ENCODE data around the gene CELSR1. TPM values are rescaled to one million over a fixed set of nuclear protein-coding genes. Genes with fewer than 3 reads are reported as not detected.

Gene CELSR1
- total and polyA plus RNA-seq, 12 donors: 0.11 to 4.3 (median 1.9) TPM

DNA sequence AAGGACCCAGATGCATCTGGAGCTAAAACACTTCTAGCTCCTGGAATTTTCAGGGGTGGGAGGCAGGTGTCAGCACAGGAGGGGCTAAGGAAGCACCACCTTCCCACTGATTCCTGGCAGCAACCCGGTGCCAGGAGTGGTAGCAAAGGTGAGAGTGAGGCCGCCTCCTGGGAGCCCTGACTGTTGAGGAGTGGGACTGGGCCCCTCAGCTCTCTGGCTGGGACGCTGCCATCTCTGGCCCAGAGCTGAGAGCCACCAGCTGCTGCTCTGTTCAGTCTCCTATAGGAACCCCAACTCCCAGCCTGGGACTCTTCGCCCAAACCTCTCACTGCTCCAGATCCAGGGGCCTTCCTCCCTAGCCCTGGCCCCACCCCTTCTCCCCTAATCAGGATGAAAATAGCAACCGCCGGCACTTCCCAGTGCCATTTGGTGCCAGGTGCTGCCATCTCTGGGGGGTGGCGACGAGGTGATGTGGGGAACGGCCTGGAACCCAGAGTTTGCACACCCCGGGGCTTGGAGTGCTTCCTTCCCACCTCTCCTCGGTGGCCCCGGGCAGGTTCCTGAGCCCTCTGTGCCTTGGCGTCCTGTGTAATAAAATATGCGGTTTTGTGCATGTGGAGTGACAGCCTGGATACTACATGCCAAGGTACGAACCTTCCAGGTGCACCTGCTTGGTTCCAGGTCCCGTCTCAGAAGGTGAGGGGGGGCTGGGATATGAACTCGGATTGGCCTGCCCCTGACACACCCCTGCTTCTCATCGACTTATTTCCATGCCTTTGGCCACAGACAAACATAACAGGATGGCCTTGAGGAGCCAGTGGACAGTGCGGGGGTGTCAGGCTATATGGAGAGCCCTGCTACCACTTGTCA is 35.7 kb upstream of the CELSR1 start:
- Histone ChIP-seq H3K36me3 (replicated peaks in 1 of 2) (no peaks in the 10 kb centered on the region), H3K27me3 (no peaks in the 10 kb centered on the region), H3K27ac (no peak overlapping the region), H3K4me1 (replicated peaks in 1 of 2) (peaks cover 14 to 22% of the 10 kb centered on the region in 2 donors), H3K9me3 (replicated peaks in 1 of 3) (no peaks in the 10 kb centered on the region), H3K4me3 (no peak overlapping the region)
- peak in 2 of 7 donors; percentile 6 to 14 for DNase-seq
- TF ChIP-seq, protein P1, sequence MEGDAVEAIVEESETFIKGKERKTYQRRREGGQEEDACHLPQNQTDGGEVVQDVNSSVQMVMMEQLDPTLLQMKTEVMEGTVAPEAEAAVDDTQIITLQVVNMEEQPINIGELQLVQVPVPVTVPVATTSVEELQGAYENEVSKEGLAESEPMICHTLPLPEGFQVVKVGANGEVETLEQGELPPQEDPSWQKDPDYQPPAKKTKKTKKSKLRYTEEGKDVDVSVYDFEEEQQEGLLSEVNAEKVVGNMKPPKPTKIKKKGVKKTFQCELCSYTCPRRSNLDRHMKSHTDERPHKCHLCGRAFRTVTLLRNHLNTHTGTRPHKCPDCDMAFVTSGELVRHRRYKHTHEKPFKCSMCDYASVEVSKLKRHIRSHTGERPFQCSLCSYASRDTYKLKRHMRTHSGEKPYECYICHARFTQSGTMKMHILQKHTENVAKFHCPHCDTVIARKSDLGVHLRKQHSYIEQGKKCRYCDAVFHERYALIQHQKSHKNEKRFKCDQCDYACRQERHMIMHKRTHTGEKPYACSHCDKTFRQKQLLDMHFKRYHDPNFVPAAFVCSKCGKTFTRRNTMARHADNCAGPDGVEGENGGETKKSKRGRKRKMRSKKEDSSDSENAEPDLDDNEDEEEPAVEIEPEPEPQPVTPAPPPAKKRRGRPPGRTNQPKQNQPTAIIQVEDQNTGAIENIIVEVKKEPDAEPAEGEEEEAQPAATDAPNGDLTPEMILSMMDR (IDR thresholded peaks at IDR 0.05): no peak
- TF ChIP-seq POLR2A (IDR thresholded peaks at IDR 0.05): no peak
- WGBS, 4 donors: 79 to 89% (median 83%) methylated on average over 16 to 19 of the region's 19 CpGs
- intact Hi-C loops (cut with DNase I): loop anchor here (10.0 kb wide), 2 partner anchors 82 to 162 kb away; partner anchors contain the start of gene CERK (in 1 of the 2)

DNA sequence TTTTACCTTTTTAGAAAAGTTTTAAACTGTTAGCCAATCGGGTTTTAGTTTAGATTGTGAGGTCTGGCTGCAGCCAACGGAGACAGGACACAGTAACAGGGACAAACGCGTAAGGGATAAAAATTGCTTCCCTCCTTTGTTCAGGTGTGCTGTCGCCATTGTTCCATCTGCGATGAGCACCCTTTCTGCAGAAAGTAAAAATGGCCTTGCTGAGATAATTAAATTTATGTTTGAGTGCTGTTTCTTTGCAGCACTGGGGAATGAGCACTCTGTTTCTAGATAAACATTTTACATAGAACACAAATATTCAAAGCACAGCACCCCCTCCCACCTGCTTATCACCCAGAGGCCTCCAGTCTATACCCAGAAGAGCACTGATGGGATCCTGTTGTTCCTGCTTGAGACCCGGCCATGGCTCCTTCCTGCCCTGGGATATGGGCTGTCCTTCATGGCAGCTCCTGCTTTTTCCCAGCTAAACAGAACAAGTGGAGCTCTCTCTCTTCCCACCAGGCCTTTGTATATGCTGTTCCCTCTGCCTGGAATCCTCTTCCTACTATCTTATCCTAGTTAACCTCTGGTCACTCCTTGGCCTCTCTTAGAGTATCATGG is 34.3 kb upstream of the CELSR1 start:
- Histone ChIP-seq H3K9me3 (replicated peaks in 1 of 3) (no peaks in the 10 kb centered on the region), H3K4me3 (no peak overlapping the region), H3K27ac (no peak overlapping the region), H3K4me1 (replicated peaks in 1 of 2) (peaks cover 8 to 16% of the 10 kb centered on the region in 2 donors), H3K27me3 (no peaks in the 10 kb centered on the region), H3K36me3 (replicated peaks in 1 of 2) (no peaks in the 10 kb centered on the region)
- TF ChIP-seq, protein P1 (IDR thresholded peaks at IDR 0.05): no peak
- TF ChIP-seq POLR2A (IDR thresholded peaks at IDR 0.05): no peak
- WGBS, 4 donors: 70 to 84% (median 82%) methylated on average over 7 of the region's 7 CpGs
- intact Hi-C loops (cut with DNase I): loop anchor here (10.0 kb wide), 2 partner anchors 83 to 163 kb away; partner anchors contain the start of gene CERK (in 1 of the 2)
- peak in 1 of 7 donors; percentile 4 for DNase-seq

DNA sequence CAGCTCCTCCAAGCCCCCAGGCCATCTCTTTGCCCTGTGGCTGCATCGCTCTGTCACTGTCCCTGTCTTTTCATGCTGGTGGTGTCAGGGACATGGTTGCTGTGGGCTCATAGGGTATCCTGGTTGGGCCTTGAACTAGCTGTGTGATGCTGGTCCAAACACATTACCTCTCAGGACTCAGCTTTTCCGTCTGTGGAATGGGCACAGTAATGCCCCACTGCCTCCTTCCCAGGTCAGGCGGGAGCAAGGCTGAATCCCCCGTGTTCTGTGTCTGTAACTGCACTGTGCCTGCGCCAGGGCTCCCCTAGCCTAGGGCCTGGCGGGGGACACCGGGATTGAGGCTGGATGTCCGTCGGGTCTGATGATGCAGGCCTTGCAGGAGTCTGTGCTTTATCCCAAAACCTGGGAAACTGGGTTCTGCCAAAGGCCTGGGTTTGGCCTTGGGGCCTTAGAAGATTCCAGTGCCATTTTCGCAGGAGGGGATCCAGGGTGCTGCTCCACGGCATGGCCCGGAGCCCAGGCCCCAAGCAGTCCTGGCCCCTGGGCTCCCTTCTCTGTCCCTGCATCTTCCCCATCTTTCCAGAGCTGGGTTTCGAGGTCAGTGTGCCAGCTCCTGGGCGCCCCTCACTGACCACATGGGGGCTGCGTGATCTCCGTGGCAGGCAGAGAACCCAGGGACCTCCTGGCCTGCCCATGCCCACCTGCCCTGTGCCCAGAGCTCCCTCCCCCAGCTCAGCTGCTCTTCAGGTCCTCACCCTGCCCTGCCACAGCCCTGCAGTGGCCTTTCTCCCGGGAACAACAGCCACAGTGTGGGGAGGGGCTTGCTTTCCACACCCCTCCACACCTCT is 32.7 kb upstream of the CELSR1 start:
- WGBS, 4 donors: 89 to 92% (median 90%) methylated on average over 6 to 17 of the region's 17 CpGs
- intact Hi-C loops (cut with DNase I): loop anchor here (10.0 kb wide), 2 partner anchors 85 to 165 kb away; partner anchors contain the start of gene CERK (in 1 of the 2)
- no peak overlapping the region for H3K4me3 ChIP-seq
- TF ChIP-seq POLR2A (IDR thresholded peaks at IDR 0.05): no peak
- TF ChIP-seq, protein P1 (IDR thresholded peaks at IDR 0.05): no peak
- no peak overlapping the region for H3K27ac ChIP-seq
- H3K36me3 ChIP-seq (replicated peaks in 1 of 2): no peaks in the 10 kb centered on the region
- H3K9me3 ChIP-seq (replicated peaks in 1 of 3): no peaks in the 10 kb centered on the region
- H3K4me1 ChIP-seq (replicated peaks in 1 of 2): peaks cover 0 to 2% of the 10 kb centered on the region in 2 donors
- H3K27me3 ChIP-seq: no peaks in the 10 kb centered on the region
- DNase-seq: peak in 2 of 7 donors; percentile 6

Data from adrenal gland (tissue), 12 donors.